GM23338 (cell line): Measurements from ENCODE around the gene MYLK3.

Source experiments
- CREB1 ChIP-seq: fragments of 250-450 bp; sonication (Bioruptor Pico); IDR thresholded peaks from 2 replicates; pipeline ENCODE4 v1.5.0; 2020; ENCODE audit warnings: low read depth, mild to moderate bottlenecking, moderate library complexity
- EZH2 ChIP-seq: fragments of 200-600 bp; sonication (generic); IDR thresholded peaks from one replicate; pipeline ENCODE4 v1.8.0; 2017; ENCODE audit warnings: antibody characterized with exemption, mild to moderate bottlenecking, low read depth; ENCODE audit not compliant: unreplicated experiment
- POLR2AphosphoS5 ChIP-seq: IDR thresholded peaks from 2 replicates; pipeline ENCODE4 v1.6.1; 2016; ENCODE audit warnings: antibody characterized with exemption, low read depth
- TF ChIP-seq, protein P1 (sequence below), 2 experiments: fragments of 200-600 bp in 1 of 2; sonication (generic) in 1 of 2; conservative IDR thresholded peaks; 2 replicates each; pipeline versions ENCODE4 v1.5.1 to v1.6.1; 2016 to 2017; ENCODE audit warnings: antibody characterized with exemption in 2 of 2, low read depth in 2 of 2, mild to moderate bottlenecking in 2 of 2, moderate library complexity in 1 of 2
- TF ChIP-seq, protein P2 (sequence below): IDR thresholded peaks from one replicate; pipeline ENCODE4 v1.6.1; 2018; ENCODE audit warnings: antibody characterized with exemption; ENCODE audit not compliant: unreplicated experiment

DNA sequence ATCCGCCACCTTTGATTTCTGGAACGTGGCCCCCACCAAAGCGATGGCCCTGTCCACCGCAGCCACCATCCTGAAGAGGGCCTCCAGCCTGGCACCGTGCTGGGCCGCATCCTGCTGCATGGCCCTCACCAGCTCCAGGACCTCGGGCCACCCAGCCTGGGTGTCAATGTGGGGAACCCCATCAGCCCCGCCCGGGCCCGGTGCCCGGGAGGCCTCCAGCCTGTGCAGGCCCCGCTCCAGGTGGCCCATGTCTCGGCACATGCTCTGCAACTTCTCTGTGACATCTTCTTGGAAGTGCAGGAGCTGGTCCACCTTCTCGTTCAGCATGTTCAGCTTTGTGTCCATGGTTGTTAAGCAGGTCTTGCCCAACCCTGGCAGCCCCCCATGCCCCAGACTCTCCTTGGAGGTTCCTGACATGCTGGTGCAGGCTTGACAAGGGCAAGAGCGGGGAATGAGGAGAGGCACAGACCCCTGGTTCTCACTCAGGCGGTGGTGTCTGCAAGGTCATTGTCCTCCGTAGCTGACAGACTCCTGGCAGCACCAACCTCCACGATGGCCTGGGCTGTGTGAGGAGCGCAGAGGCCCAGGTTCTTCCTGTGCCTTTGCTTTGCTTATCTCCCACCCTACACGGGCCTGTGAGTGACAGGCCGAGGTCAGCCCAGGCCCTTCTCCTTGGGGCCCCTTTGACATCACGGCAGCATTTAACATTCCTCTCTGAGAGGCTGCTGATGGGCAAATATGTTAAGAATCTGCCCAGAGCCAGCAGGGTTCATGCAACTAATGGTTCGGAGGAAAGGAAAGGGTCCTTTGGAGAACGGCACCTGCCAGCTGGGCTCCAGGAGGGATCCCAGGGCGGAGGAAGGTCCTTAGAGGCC lies at the start of gene MYLK3:
- TF ChIP-seq, protein P1, sequence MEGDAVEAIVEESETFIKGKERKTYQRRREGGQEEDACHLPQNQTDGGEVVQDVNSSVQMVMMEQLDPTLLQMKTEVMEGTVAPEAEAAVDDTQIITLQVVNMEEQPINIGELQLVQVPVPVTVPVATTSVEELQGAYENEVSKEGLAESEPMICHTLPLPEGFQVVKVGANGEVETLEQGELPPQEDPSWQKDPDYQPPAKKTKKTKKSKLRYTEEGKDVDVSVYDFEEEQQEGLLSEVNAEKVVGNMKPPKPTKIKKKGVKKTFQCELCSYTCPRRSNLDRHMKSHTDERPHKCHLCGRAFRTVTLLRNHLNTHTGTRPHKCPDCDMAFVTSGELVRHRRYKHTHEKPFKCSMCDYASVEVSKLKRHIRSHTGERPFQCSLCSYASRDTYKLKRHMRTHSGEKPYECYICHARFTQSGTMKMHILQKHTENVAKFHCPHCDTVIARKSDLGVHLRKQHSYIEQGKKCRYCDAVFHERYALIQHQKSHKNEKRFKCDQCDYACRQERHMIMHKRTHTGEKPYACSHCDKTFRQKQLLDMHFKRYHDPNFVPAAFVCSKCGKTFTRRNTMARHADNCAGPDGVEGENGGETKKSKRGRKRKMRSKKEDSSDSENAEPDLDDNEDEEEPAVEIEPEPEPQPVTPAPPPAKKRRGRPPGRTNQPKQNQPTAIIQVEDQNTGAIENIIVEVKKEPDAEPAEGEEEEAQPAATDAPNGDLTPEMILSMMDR (conservative IDR thresholded peaks at IDR 0.05; ENCODE audit: low read depth in 2 of 2): no peak
- TF ChIP-seq POLR2AphosphoS5 (no peak), EZH2 (no peak), CREB1 (CRISPR knock-in tag) (peak; percentile 55)
- TF ChIP-seq, protein P2, sequence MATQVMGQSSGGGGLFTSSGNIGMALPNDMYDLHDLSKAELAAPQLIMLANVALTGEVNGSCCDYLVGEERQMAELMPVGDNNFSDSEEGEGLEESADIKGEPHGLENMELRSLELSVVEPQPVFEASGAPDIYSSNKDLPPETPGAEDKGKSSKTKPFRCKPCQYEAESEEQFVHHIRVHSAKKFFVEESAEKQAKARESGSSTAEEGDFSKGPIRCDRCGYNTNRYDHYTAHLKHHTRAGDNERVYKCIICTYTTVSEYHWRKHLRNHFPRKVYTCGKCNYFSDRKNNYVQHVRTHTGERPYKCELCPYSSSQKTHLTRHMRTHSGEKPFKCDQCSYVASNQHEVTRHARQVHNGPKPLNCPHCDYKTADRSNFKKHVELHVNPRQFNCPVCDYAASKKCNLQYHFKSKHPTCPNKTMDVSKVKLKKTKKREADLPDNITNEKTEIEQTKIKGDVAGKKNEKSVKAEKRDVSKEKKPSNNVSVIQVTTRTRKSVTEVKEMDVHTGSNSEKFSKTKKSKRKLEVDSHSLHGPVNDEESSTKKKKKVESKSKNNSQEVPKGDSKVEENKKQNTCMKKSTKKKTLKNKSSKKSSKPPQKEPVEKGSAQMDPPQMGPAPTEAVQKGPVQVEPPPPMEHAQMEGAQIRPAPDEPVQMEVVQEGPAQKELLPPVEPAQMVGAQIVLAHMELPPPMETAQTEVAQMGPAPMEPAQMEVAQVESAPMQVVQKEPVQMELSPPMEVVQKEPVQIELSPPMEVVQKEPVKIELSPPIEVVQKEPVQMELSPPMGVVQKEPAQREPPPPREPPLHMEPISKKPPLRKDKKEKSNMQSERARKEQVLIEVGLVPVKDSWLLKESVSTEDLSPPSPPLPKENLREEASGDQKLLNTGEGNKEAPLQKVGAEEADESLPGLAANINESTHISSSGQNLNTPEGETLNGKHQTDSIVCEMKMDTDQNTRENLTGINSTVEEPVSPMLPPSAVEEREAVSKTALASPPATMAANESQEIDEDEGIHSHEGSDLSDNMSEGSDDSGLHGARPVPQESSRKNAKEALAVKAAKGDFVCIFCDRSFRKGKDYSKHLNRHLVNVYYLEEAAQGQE: no peak
